DND-41 (cell line): ENCODE results near the gene TAF11L5.
"Not testable (repeated sequence)": the region's sequence is repeated elsewhere in the genome, so short reads cannot be mapped to it uniquely, and the experiment has no call there.

ENCODE experiments used
- ATAC-seq: fragments of 200-7000 bp; cut with Tn5 transposase; 3 replicates; pipeline ENCODE4 v1.9.1; 2021; ENCODE audit warnings: low read depth; ENCODE audit not compliant: insufficient read depth
- DNase-seq: peaks from one replicate; pipeline ENCODE4 v3.0.0-alpha.2; 2020
- H2AFZ ChIP-seq: 2 replicates; pipeline ENCODE4 v1.6.0; 2012; ENCODE audit warnings: low read depth, low read length
- H3K27ac ChIP-seq: 2 replicates; pipeline ENCODE4 v1.5.1; 2012; ENCODE audit warnings: low read length, inconsistent platforms
- H3K27me3 ChIP-seq: fragments of 200-600 bp; sonication (generic); 2 replicates; pipeline ENCODE4 v1.6.0; 2012; ENCODE audit warnings: low read length, mild to moderate bottlenecking, inconsistent platforms; ENCODE audit not compliant: insufficient read depth, poor library complexity
- H3K36me3 ChIP-seq: 2 replicates; pipeline ENCODE4 v1.5.1; 2012; ENCODE audit warnings: low read length, inconsistent platforms; ENCODE audit not compliant: insufficient read depth
- H3K4me1 ChIP-seq: 2 replicates; pipeline ENCODE4 v1.5.1; 2012; ENCODE audit warnings: mild to moderate bottlenecking, low read length; ENCODE audit not compliant: insufficient read depth
- H3K4me2 ChIP-seq: 2 replicates; pipeline ENCODE4 v1.6.0; 2012; ENCODE audit warnings: mild to moderate bottlenecking, moderate library complexity, low read length, inconsistent platforms; ENCODE audit not compliant: insufficient read depth
- H3K4me3 ChIP-seq, 2 experiments: fragments of 200-600 bp in 1 of 2; shearing (Covaris generic) in 1 of 2; 2 replicates each; pipeline ENCODE4 v1.5.1; 2012 to 2016; ENCODE audit warnings: inconsistent platforms in 2 of 2, low read length in 2 of 2, mild to moderate bottlenecking in 2 of 2, low read depth in 1 of 2, moderate library complexity in 1 of 2
- H3K79me2 ChIP-seq: 2 replicates; pipeline ENCODE4 v1.6.0; 2012; ENCODE audit warnings: low read length, inconsistent platforms; ENCODE audit not compliant: insufficient read depth
- H3K9ac ChIP-seq: 2 replicates; pipeline ENCODE4 v1.6.0; 2012; ENCODE audit warnings: low read depth, mild to moderate bottlenecking, inconsistent platforms, low read length, moderate library complexity
- H3K9me3 ChIP-seq: 2 replicates; pipeline ENCODE4 v1.5.1; 2012; ENCODE audit warnings: low read length, moderate library complexity, mild to moderate bottlenecking, inconsistent platforms; ENCODE audit not compliant: insufficient read depth, severe bottlenecking
- H4K20me1 ChIP-seq: 2 replicates; pipeline ENCODE4 v1.6.0; 2012; ENCODE audit warnings: low read length; ENCODE audit not compliant: insufficient read depth
- CTCF ChIP-seq: IDR thresholded peaks from 2 replicates; pipeline ENCODE4 v1.5.1; 2012; ENCODE audit warnings: borderline replicate concordance, low read length, moderate library complexity, mild to moderate bottlenecking; ENCODE audit not compliant: poor library complexity, severe bottlenecking; ENCODE audit errors: extremely low read depth
- EZH2 ChIP-seq: IDR thresholded peaks from 3 replicates; pipeline ENCODE4 v1.6.1; 2012; ENCODE audit warnings: borderline replicate concordance, low read depth, mild to moderate bottlenecking, moderate library complexity, low read length, inconsistent platforms; ENCODE audit not compliant: severe bottlenecking

The TAF11L5 gene

GRCh38 chr5:17482790-17483189 lies 42.2 kb upstream of the TAF11L5 start:
- Histone ChIP-seq H3K9me3 (no peaks in the 10 kb centered on the region), H3K27ac (no peak overlapping the region), H3K4me1 (no peaks in the 10 kb centered on the region), H3K36me3 (no peaks in the 10 kb centered on the region), H3K4me3 (no peak overlapping the region), H3K9ac (no peak overlapping the region), H3K27me3 (no peaks in the 10 kb centered on the region), H4K20me1 (no peaks in the 10 kb centered on the region), H3K79me2 (no peaks in the 10 kb centered on the region), H3K4me2 (no peak overlapping the region), H2AFZ (no peak overlapping the region)
- TF ChIP-seq CTCF (no peak), EZH2 (no peak)
- DNase-seq (no peak), ATAC-seq (no peak)

- H4K20me1 ChIP-seq, H3K4me1 ChIP-seq, ATAC-seq, H3K4me3 ChIP-seq, DNase-seq, H3K27me3 ChIP-seq, H3K27ac ChIP-seq, H3K9me3 ChIP-seq, H2AFZ ChIP-seq, H3K36me3 ChIP-seq, H3K79me2 ChIP-seq, H3K9ac ChIP-seq, H3K4me2 ChIP-seq: not testable (repeated sequence)
These were observed 38.4 kb upstream of the TAF11L5 start for GRCh38 chr5:17486464-17487173.

DNA sequence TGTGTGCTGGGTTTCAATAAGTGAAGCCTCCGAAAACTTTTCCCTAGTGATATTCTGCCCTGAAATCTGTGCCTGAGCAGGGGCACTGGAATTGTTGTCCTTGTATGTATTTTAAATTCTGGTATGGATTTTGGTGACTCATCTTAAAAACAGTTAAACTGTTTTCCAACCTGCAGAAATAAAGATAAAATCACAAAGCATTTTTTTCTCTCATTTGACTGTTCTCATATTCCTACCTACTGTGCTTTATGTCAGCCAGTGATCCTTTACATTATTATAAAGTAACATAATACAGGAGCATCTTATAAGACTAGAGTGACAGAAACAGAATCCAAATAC lies 37.9 kb upstream of the TAF11L5 start:
- H3K4me3 ChIP-seq, result no peak overlapping the region
- H3K4me1 ChIP-seq, result no peaks in the 10 kb centered on the region
- no peaks in the 10 kb centered on the region for H3K27me3 ChIP-seq
- H3K79me2 ChIP-seq, result no peaks in the 10 kb centered on the region
- no peak overlapping the region for H3K9ac ChIP-seq
- H3K4me2 ChIP-seq, result no peak overlapping the region
- no peak for DNase-seq
- no peak overlapping the region for H2AFZ ChIP-seq
- no peak for ATAC-seq
- H3K36me3 ChIP-seq, result no peaks in the 10 kb centered on the region
- TF ChIP-seq CTCF (no peak), EZH2 (no peak)
- H4K20me1 ChIP-seq, result no peaks in the 10 kb centered on the region
- no peak overlapping the region for H3K27ac ChIP-seq
- no peaks in the 10 kb centered on the region for H3K9me3 ChIP-seq

- ATAC-seq, H3K27me3 ChIP-seq, H3K4me3 ChIP-seq, H3K36me3 ChIP-seq, H3K27ac ChIP-seq, H3K4me1 ChIP-seq, H3K79me2 ChIP-seq, H3K4me2 ChIP-seq, H3K9me3 ChIP-seq, DNase-seq, H2AFZ ChIP-seq, H4K20me1 ChIP-seq, H3K9ac ChIP-seq: not testable (repeated sequence)
These were observed 33.8 kb upstream of the TAF11L5 start for GRCh38 chr5:17491257-17491656.
